KOPT-K1 (cell line): ENCODE measurements around the gene CCDC169.
"Not testable (repeated sequence)": the region's sequence is repeated elsewhere in the genome, so short reads cannot be mapped to it uniquely, and the experiment has no call there.

Source experiments
- H3K27ac ChIP-seq: fragments of 200-600 bp; sonication (generic); 2 replicates; pipeline ENCODE4 v1.5.1; 2016; ENCODE audit warnings: antibody characterized with exemption, mild to moderate bottlenecking, low read depth, low read length; ENCODE audit not compliant: poor library complexity, severe bottlenecking
- H3K36me3 ChIP-seq: fragments of 200-600 bp; sonication (generic); 2 replicates; pipeline ENCODE4 v1.5.1; 2017; ENCODE audit warnings: antibody characterized with exemption, mild to moderate bottlenecking, low read length, moderate library complexity; ENCODE audit not compliant: insufficient read depth
- H3K9me3 ChIP-seq: fragments of 200-600 bp; sonication (generic); 2 replicates; pipeline ENCODE4 v1.5.1; 2017; ENCODE audit warnings: antibody characterized with exemption, low read length, mild to moderate bottlenecking; ENCODE audit not compliant: insufficient read depth, poor library complexity, severe bottlenecking

Gene CCDC169

DNA sequence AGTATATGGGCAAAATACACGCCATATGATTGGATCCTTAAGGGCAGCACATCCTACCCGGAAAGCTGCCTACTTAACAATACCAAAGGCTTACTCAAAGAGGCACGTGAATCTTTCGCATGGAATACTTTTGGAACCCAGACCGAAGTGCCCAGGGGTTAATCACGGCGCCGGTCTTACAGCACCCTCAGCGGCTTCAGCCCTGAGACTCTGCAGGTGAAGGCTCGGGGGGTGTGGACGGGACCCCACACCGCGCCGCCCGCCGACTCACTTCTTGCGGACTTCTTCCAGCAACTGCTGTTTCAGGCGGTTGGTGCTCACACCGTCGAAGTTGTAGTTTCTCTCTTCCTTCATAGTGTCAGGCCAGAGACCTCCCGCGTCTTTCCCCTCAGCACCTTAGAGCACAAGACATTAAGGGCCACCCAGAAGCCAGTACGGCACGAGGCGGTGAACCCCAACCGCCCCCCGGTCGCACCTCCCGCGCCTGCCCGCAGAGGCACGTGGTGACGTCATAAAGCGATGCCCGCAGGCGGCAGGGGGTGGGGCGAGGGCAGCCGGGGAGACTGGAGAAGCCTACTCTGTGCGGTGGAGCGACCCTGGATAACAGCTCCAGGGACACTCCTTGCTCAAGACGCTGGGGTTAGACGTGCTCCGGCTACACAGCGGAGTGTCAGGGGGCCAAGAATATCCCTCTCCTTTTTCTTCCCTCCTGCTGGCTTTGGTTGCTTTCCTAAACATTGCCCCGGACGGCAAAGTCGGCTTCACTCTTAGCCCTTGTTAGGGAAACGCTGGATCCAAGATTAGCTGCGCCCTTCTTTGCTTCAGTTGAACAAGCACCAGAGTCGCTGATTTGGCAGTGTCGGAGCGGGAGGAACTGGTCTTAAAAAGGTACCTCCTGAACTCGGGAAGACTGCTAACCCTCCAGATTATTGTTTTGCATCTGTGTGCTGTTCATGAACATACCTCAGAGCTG, at the start of gene CCDC169:
Gene CCDC169, minus strand, starts transcription at position 449 of the 973 bp plus-strand sequence. Its CDS starts 95 bp downstream, at position 354.
- H3K27ac ChIP-seq, result no peak within 1 kb of the TSS

DNA sequence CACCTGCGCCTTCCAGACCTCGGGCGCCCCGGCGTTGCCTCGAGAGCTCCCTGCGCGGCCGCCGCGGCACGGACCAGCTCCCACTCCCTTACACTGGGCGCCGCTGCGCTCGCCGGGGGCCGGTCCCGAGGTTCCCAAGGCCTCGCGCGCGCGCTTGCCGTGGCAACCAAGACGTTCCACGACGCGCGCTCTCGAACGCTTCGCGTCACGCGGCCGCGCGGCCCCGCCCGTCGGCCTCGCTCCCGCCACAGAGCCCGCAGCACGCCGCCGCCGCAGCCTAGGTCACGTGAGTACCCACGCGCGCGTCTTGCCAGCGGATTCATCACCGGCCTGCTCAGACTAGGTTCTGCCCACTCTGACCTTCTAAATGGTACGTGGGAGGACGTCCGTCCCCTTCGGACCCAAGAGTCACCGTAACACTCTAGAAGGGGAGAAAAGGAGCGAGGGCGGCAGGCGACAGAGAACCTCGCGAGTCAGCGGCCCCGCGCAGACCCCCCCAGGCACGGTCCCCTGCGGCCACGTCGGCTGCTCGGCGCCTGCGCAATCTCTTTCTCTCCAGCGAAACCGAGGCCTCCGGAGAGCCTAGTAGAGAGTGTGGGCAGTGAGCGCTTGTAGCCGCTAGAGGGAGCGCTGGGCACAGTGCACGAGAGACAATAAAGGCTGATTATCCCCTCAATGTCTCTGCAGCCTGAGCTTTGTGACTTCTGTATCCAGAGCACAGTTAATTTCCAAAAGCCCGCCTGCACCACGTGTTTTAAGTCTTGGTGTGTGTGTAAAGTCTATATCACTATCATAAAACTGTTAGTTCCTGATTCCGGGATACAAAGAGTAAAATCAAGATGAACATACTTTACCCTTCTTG, 48.8 kb upstream of the CCDC169 start, which contains the start of gene SPART:
Gene SPART, minus strand, starts transcription at position 173 of the 862 bp plus-strand sequence. CDS start 10,564 bp downstream, outside the sequence.
- Histone ChIP-seq H3K27ac (no peak within 1 kb of the TSS), H3K36me3 (no peaks in the 10 kb centered on the region), H3K9me3 (no peaks in the 10 kb centered on the region)

More for the DNA sequence above, at the start of gene CCDC169:
- no peaks in the 10 kb centered on the region for H3K9me3 ChIP-seq
- no peaks in the 10 kb centered on the region for H3K36me3 ChIP-seq

DNA sequence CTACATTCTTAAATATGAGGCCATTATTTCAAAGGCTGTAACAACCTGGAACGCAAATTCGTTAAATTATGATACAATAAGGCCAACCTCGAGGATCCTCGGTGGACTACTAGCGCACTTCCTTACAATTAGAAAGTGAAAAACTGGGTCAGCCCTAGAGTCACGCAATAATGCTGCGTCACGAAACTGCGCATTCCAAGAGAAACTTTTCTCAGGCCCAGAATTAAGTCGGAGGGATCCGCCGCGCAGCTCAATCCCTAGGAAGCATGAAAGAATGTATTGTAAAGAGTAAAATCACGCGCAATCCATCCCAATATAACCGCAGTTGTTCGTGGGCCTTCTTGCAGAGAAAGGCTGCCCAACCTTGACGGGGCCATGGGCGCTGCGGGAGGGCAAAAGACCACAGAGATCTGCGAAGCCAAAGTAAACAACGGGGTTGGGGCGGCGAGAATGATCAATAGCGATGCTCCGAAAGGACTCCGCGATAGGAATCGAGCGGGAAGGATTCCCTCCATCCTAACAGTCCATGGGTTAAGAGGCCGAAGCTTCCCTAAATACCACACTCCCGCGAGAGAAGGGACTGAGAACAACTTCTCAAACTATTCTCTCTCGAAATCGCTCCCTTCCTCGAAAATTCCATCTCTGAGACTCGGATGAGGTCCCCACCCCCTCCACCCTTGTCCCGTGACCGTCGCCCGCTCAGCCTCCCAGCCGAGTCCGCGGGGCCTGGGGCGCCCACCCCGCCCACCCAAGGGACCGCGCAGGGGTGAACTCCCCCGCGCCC, 48.0 kb upstream of the CCDC169 start:
- Histone ChIP-seq H3K9me3 (no peaks in the 10 kb centered on the region), H3K36me3 (no peaks in the 10 kb centered on the region), H3K27ac (no peak overlapping the region)

DNA sequence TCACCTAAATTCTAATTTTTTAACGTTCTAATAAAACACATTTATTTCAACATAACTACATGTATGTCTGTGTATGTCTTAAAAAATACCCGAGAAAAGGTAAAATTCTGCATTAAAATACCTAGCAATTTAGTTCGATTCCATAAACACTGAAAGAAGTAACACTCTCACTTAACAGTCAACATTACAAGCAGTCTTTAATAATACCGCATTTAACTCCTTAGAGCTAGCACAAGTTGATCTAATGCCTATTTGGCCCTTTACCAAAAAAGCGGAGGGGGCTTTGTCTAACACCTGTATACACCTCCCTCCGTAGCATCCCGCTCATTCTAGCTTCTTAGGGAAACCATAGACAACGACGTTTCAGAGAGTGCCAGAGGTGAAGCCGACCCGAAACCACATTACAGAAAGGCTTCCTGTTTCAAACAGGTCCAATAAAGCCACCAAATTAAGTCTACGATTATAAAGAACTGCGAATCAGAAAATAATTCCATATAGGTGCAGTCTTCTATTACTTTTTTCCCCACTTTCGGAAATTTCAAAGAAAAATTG, 47.3 kb upstream of the CCDC169 start:
- Histone ChIP-seq H3K27ac (no peak overlapping the region), H3K9me3 (no peaks in the 10 kb centered on the region), H3K36me3 (no peaks in the 10 kb centered on the region)

DNA sequence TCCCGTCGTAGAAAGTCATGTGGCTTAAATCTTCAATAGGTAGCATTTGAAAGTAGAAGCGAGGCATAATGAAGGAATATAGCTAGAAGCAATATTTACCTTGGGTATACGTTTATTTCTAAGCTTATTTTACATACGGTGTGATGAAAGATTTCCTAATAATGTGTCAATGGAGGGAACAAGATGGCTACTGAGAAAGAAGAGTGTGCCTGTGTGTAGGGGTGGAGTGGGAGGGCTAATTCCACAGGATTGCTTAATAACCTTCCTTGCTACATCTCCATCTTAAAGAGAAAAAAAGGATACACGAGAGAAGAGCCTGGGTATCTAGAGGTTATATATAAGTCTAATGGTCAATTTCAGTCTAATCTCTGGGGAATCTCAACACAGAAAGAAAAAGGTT, 46.6 kb upstream of the CCDC169 start:
- H3K36me3 ChIP-seq, result no peaks in the 10 kb centered on the region
- H3K27ac ChIP-seq, result no peak overlapping the region
- no peaks in the 10 kb centered on the region for H3K9me3 ChIP-seq

DNA sequence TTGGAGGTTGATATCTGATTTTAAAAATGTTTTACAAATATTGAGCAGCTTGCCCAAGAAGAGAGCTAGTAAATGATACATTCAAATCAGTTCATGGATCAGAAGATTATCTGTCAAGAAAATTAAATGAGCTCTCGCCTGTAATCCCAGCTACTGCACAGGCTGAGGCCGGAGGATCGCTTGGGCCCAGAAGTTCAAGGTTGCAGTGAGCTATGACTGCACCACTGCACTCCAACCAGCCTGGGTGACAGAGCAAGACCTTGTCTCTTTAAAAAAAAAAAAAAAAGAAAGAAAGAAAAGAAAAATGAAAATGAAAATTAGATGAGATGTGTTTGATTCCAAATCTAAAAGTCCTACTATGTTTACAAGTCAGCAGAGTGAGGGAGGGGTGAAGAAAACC, 46.2 kb upstream of the CCDC169 start:
- H3K27ac ChIP-seq, result no peak overlapping the region
- H3K9me3 ChIP-seq, result no peaks in the 10 kb centered on the region
- H3K36me3 ChIP-seq, result no peaks in the 10 kb centered on the region

DNA sequence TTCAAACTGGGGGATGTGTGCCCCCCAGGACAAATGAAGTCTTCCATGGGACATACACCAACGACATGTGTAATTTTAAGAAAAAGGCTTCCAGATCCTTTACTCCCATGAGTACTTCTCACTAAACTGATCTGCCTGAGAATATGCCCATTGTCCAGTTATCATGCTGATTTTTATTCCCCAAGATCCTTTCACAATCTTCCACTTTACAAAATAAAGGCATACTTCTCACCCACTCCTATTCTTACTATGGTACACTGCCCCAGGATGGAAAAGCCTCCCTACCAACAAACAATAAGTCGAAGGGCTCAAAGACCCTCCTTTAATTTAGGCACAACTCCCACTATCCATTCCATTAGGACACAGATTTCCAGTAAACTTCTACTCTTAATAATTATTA, 45.1 kb upstream of the CCDC169 start:
- Histone ChIP-seq H3K36me3 (no peaks in the 10 kb centered on the region), H3K27ac (no peak overlapping the region), H3K9me3 (no peaks in the 10 kb centered on the region)

DNA sequence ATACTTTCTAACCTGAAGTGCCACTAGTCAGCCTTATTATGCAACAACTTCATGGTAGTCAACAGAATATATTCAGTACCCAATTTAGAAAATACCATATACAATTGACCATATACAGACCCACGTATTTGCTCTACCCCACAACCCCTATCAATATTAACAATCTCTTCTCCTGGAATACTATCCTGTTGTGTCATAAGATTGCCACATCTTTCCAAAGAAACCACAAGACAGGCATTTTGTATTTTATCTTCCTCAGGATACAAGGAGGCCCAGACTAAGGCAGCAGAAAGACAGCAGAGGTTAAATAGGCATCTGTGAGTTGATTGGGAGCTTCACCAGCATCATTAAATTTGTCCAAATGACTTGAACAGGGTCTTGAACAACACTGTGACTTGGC, 44.1 kb upstream of the CCDC169 start:
- H3K9me3 ChIP-seq, result no peaks in the 10 kb centered on the region
- H3K36me3 ChIP-seq, result no peaks in the 10 kb centered on the region
- no peak overlapping the region for H3K27ac ChIP-seq

DNA sequence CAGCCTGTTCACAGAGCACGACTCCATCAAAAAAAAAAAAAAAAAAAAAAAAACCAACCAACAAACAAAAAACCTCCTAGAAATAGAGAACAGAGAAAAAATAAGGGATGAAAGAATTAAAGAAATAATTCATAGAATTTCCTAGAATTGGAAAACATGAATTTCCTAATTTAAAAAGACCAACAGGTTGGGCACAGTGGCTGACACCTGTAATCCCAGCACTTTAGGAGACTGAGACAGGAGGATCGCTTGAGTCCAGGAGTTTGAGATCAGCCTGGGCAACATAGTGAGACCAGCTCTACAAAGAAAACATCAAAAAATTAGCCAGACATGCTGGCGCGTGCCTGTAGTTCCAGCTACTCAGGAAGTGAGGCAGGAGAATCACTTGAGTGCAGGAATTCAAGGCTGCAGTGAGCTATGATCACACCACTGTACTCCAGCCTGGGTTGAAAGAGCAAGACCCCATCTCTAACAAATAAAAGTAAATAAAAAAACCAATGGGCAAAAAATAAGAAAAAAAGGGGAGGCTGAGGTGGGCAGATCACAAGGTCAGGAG, 42.1 kb upstream of the CCDC169 start:
- Histone ChIP-seq H3K36me3 (no peaks in the 10 kb centered on the region), H3K27ac (no peak overlapping the region), H3K9me3 (no peaks in the 10 kb centered on the region)

DNA sequence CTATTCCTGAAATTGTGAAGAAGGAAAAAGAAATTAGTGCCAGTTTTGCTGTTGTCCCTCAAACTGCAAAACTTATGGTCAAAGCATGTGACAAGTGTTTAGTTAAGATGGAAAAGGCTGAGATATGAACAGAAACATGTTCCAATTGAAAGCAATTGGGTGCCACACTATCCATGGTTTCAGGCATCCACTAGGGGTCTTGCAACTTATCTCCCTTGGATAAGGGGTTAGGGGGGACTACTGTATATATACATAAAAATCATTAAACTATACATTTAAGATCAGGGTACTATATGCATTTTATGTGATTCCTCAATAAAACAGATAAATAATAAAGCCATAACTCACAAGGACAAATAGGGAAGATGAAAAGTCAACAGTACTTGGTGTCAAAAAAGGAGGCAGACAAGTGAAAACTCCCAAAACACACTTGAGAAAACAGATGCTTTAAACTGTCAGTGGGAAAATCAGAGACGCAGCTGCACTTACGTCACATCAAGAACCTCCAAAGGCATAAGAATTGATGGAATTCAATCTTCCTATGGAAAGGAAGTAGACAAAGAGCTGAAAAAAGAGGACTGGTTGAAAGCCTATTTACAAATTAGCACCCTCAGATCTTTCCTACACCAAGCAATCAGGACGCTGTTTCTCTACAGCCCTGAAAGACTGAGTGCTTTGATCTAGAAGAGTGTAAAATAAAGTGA, 40.5 kb upstream of the CCDC169 start:
- Histone ChIP-seq H3K9me3 (no peaks in the 10 kb centered on the region), H3K36me3 (no peaks in the 10 kb centered on the region), H3K27ac (no peak overlapping the region)

DNA sequence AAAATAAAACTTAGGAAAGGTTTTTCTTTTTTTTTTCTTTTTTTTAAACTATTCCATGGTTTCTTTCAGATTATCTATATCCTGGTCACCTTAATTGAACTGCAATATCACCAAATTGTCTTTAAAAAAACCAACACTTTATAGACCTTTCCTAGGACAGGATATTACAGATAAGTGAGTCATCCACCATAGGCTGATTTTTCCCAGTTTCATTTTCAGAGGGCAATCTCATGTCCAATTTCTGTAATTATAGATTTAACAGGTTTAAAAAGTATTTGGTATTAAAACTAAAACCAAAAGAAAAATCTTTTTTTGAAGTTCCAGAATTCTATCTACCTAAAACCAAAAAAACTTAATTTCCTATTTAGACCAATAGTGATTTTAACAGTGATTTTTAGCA, 35.4 kb upstream of the CCDC169 start:
- no peaks in the 10 kb centered on the region for H3K36me3 ChIP-seq
- no peaks in the 10 kb centered on the region for H3K9me3 ChIP-seq
- no peak overlapping the region for H3K27ac ChIP-seq

DNA sequence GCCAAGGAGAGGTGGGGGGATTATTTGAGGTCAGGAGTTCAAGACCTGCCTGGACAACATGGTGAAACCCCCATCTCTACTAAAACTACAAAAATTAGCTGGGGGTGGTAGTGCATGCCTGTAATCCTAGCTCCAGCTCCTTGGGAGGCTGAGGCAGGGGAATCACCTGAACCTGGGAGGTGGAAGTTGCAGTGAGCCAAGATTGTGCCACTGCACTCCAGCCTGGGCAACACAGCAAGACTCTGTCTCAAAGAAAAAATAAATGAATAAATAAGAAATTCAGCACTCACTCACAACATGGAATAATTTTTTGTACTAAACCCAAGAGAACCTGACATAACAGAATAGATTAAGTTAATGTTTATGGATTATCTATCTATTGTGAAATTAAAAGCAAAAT, 34.6 kb upstream of the CCDC169 start:
- not testable (repeated sequence) for H3K36me3 ChIP-seq, H3K27ac ChIP-seq, H3K9me3 ChIP-seq

DNA sequence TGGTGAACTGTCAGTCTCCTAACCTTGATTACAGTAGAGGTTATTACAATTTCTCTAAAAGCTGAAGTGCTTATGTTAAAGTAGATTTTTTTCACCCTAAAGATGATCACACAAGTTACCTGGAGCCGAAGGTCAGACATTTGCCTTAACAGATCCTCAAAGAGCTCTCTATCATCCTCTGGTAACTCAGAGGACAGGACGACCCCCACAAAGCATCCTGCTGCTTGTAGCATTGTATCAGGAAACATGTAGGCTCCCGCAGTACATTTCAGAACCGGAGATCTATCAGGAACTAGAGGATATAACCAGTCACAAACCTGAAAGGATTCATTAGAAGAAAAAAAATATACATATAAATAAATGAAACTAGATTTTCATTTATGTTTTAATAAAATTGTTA, 33.7 kb upstream of the CCDC169 start:
- no peaks in the 10 kb centered on the region for H3K36me3 ChIP-seq
- H3K27ac ChIP-seq, result no peak overlapping the region
- H3K9me3 ChIP-seq, result no peaks in the 10 kb centered on the region

DNA sequence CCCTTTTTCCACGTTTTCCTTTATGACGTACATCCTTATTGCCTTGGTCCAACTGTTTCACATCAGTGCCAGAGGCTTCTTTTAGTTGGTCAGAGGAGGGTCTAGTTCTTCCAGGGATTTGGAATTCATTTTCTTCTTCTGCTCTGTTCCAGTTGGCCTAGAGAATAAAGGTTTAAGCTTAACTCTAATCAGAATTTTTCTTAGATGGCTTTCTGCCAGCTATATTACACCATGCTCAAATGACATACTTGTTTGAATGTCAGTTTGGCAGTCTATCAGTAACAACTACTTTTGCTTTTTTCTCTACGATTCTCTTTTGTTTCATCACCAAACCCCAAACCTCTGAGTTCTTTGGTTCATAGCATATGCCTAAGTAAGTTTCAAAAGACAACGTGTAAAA, 31.7 kb upstream of the CCDC169 start:
- no peaks in the 10 kb centered on the region for H3K36me3 ChIP-seq
- H3K9me3 ChIP-seq, result no peaks in the 10 kb centered on the region
- H3K27ac ChIP-seq, result no peak overlapping the region
